LoVo (cell line): Measurements from ENCODE around the gene NAT16.
"Not testable (repeated sequence)": the region's sequence is repeated elsewhere in the genome, so short reads cannot be mapped to it uniquely, and the experiment has no call there.

Experiments used
- DNase-seq: peaks from one replicate; pipeline ENCODE4 v3.0.0-alpha.2; 2016; ENCODE audit warnings: low spot score

Gene NAT16

DNA sequence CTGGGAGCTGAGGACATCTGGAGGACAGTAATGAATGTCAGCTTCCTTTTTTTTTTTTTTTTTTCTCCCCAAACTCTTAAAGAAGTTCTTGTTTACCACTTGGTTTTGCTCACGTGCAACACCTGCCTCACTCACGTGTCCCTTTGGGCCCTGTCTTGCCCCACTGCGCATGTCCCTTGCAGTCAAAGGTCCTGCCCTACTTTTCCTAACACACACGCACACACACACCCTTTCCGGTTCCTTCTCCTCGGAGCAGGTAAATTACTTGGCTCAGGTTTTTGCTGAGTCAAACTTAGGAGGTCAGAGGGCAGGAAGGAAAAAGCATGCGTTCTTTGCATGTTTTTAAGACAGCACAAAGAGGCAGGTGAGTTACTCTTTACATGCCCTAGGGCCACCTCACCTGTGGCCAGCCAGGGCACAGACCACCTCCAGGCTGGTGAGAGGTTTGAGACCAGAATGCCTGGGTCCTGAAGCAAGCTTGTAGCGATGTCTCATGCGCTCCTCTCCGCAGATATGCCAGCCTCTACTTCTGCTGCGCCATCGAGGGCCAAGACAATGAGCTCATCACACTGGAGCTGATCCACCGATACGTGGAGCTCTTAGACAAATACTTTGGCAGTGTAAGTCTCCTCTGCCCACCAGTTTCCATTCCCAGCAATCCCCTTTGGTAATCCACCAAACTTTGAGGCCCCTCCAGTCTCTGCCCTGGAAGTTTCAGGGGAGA lies 23.1 kb downstream of the NAT16 start:
- no peak for DNase-seq

DNA sequence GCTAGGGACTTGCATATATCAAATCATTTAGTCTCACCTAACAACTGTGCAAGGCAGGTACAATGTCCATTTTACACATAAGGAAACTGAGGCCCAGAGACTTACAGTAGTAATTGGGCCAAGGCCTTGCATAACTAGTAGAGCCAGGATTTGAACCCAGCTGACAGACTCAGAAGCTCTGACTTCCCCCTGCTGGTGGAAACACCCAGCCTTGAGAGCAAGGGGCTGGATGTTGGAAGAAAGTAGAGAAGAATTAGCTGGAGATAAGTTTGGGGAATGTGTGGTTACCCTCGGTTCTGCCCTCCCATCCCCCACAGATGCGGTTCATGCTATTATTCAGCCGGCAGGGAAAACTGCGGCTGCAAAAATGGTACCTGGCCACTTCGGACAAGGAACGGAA lies 23.8 kb downstream of the NAT16 start:
- no peak for DNase-seq

DNA sequence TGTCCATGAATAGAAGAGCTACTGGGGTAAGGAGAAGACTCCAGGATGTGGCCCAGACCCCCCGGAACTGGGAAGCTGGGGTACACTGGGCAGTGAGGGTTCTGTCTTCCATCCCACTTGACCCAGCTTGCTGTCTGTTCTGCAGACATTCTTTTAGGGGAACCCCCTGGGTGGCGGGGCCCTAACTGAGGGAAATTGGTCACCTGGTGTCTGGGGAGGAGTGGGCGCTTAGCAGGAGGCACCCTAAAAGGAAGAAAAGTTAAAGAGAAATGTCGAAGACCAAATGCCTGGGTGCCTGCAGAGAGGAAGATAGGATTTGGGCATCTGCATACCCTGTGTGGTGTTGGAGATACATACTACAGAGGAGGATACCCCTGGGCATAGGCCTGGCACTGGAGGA lies 24.8 kb downstream of the NAT16 start:
- DNase-seq: no peak

GRCh38 chr7:101154693-101155102 lies 25.4 kb downstream of the NAT16 start:
- no peak for DNase-seq

DNA sequence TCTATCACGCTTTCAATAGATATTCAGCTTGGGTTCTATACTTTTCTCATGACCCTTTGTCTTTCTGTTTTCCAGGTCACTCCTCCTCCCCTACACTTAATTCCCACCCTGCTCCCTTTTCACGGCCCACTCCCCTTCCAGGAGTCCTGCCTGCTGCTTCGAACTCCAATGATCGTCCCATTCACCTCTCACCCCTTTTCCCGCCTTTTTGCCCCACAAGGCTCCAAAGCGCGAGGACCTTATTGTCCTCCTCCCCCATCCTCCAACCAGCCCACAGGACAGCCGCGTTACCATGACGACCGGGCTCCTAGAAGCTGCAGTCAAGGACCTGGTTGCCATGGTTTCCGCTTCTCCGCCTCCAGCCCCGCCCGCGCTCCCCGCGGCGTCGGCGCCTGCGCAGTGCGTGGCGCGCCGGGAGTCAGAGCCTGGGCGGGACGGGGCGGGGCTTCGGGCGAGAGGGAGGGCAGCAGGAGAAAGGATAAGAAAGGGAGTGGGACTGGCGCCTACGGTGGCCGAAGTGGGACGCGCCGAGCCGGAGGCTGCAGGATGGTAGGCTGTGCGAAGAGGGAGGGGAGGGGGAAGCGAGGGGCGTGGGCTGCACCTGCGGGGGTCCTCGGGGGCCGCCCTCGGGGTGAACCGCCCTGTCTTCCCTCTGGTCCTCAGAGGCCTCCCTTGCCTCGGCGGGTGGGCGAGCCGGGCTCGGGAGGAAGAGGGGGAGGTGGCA lies 26.0 kb downstream of the NAT16 start, which contains the start of gene AP1S1:
AP1S1 (plus strand) TSS at position 508 of the 724 bp plus-strand sequence; CDS start at position 547, 39 bp downstream.
- DNase-seq: peak; percentile 94

GRCh38 chr7:101151908-101152651 lies 28.0 kb downstream of the NAT16 start:
- no peak for DNase-seq

DNA sequence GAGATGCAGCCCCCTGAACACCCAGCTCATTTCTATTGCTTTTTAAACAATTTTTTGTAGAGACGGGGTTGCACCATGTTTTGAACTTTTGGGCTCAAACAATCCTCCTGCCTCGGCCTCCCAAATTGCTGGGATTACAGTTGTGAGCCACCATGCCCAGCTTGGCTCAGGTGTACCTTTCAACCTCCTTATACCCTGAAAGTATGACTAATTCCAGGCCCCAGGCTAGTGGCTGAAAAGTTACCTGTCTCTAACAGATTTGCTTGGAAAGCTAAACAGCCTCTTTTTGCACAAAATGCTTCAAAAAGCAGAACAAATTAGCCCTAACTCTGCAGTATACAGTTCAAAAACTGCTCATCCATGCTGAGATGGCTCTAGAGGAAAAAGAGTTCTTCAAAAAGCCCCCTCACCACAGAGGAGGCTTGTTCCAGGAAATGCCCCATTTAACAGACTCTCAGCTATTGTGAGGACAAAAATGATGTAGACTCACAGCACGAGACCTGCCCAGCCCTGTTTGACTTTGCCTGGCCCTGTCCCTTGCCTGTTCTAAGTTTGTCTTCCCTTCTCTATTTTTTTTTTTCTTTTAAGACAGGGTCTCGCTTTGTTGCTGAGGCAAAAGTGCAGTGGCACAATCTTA lies 39.2 kb downstream of the NAT16 start:
- DNase-seq: no peak

GRCh38 chr7:101140339-101140699 lies 39.8 kb downstream of the NAT16 start:
- DNase-seq: no peak

DNA sequence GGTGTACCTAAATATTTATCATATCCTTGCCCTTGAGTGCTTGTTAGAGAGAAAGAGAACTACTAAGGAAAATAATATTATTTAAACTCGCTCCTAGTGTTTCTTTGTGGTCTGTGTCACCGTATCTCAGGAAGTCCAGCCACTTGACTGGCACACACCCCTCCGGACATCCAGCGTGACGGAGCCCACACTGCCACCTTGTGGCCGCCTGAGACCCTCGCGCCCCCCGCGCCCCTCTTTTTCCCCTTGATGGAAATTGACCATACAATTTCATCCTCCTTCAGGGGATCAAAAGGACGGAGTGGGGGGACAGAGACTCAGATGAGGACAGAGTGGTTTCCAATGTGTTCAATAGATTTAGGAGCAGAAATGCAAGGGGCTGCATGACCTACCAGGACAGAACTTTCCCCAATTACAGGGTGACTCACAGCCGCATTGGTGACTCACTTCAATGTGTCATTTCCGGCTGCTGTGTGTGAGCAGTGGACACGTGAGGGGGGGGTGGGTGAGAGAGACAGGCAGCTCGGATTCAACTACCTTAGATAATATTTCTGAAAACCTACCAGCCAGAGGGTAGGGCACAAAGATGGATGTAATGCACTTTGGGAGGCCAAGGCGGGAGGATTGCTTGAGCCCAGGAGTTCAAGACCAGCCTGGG lies 41.8 kb downstream of the NAT16 start:
- peak; percentile 99 for DNase-seq

DNA sequence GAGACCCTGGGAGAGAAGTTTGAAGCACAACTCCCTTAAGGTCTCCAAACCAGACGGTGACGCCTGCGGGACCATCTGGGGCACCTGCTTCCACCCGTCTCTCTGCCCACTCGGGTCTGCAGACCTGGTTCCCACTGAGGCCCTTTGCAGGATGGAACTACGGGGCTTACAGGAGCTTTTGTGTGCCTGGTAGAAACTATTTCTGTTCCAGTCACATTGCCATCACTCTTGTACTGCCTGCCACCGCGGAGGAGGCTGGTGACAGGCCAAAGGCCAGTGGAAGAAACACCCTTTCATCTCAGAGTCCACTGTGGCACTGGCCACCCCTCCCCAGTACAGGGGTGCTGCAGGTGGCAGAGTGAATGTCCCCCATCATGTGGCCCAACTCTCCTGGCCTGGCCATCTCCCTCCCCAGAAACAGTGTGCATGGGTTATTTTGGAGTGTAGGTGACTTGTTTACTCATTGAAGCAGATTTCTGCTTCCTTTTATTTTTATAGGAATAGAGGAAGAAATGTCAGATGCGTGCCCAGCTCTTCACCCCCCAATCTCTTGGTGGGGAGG lies 42.4 kb downstream of the NAT16 start:
- DNase-seq: no peak

DNA sequence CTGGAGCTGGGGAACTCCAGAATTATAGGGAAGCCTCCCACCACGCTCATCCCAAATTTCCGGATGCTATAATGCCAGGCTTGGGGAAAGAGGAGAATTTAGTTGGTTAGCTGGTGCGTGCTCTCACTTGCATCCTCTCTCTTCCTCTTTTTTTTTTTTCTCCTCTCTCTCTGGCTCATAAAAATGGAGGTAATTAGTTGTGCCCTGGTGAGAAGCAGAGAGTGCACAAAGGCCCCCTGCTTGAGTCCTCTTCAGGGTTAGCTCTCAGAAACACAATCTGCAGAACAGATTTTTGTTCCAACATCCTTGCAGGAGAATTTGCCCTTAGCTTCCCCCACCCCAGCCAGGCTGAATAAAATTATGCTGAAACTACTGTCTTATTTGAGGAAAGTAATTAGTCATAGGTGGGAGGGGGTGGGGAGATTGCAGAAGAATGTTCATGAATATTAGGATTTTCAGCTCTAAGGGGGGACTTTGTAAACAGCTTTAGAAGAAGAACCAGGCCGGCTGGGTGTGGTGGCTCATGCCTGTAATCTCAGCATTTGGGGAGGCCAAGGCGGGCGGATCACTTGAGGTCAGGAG lies 45.6 kb downstream of the NAT16 start:
- DNase-seq: no peak

DNA sequence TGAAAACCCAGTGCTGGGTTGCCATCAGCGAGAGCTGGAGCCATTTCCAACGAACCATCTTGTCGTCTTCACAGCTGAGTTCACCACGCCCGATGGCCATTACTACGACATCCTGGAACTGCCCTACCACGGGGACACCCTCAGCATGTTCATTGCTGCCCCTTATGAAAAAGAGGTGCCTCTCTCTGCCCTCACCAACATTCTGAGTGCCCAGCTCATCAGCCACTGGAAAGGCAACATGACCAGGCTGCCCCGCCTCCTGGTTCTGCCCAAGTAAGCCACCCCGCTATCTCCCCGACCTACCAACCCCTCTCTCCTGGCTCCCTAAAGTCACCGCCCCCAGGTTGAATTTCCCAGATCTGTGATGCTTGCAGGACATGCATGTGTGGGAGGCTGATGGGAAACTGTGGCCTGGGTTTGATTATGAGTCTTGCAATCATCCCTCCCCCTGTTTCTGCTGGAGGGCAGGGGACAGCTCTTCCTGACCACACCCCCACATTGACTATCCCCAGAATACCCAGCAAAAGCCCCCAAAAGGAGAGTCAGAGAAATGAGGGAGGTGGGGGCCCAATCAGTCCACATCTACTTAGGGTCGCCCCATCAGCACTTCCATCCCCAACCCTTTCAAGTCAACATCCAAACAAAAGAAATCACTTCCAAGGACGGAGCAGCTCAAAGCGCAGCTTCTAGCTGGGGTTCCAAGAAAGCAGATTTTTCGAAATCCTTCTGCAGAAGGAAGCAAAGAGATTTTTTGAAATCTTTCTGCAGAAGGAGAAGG lies 46.3 kb downstream of the NAT16 start:
- DNase-seq: no peak

DNA sequence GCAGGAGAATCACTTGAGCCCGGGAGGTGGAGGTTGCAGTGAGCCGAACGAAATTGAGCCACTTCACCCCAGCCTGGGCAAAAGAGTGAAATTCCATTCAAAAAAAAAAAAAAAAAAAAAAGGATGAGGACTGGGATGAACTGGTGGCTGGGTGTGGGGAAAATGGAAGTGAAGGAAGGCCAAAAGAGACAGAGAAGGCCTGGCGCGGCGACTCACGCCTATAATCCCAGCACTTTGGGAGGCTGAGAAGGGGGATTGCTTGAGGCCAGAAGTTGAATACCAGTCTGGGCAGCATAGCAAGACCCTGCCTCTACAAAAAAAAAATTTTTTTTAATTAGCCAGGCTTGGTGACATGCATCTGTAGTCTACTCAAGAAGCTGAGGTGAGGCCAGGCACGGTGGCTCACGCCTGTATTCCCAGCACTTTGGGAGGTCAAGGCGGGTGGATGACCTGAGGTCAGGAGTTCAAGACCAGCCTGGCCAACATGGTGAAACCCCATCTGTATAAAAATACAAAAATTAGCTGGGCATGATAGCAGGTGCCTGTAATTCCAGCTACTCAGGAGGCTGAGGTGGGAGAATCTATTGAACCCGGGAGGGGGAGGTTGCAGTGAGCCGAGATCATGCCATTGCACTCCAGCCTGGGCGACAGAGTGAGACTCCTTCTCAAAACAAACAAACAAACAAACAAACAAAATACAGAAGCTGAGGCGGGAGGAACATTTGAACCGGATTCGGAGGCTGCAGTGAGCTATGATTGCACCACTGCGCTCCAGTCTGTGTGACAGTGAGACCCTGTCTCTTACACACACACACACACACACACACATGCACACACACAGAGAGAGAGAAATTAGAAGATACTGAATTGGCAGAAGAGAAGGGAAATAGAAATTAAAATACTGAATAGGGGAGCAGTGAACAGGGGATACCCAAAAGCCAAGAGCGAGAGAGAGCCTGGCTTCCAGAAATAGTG lies 47.2 kb downstream of the NAT16 start:
- DNase-seq: not testable (repeated sequence)

DNA sequence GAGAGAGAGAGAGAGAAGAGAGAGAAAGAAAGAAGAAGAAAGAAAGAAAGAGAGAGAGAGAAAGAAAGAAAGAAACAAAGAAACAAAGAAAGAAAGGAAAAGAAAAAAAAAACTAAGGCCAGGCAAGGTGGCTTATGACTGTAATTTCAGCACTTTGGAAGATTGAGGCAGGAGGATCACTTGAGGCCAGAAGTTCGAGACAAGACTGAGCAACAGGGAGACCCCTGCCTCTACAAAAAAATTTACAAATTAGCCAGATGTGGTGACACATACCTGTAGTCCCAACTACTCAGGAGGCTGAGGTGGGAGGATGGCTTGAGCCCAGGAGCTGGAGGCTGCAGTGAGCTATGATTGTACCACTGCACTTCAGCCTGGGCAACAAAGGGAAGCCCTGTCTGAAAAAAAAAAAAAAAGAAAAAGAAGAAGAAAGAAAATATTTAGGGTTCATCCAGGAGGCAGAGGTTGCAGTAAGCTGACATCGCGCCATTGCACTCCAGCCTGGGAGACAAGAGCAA lies 50.4 kb downstream of the NAT16 start:
- DNase-seq: no peak

DNA sequence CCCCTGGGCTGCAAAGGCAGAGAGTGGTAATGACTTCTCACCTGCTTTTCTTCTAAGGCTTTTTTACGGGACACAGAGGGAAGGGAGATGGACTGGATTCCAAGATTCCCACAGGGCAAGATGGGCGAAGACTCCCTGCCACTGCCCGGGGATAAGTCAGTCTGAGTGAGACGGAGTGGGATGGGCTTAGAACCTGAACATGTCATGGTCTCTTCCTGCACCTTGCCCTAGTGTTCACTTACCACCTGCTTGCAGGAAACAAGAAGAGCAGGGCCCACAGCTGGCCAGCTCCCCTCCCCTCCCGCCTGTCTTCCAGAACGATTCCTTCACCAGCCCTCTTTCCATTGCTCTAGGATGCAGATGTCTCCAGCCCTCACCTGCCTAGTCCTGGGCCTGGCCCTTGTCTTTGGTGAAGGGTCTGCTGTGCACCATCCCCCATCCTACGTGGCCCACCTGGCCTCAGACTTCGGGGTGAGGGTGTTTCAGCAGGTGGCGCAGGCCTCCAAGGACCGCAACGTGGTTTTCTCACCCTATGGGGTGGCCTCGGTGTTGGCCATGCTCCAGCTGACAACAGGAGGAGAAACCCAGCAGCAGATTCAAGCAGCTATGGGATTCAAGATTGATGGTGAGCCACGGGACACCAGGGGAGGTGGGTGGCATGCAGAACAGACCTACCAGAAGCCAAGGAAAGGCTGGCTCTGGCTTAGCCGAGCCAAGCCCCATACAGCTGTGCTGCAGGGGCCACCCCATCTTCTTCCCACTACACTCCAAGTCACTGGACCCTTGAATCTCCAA lies 51.9 kb downstream of the NAT16 start:
- no peak for DNase-seq

DNA sequence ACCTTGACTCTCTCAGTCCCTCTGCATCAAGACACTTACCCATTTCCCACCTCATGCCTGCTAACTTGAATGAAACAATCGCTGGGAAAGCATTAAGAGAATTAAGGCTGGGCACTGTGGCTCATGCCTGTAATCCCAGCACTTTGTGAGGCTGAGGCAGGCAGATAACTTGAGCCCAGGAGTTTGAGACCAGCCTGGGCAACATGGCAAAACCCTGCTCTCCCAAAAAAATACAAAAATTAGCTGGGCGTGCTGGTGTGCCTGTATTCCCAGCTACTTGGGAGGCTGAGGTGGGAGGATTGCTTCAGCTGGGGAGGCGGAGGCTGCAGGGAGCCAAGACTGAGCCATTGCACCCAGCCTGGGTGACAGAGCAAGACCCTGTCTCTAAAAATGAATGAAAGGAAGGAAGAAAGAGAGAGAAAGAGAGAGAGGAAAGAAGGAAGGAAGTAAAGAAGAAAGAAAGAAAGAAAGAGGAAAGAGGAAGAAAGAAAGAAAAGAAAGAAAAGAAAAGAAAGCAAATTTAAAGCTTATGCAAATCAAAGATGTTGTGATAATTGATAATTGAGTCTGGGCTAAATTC lies 52.5 kb downstream of the NAT16 start:
- DNase-seq: no peak

- DNase-seq: no peak
Observed at GRCh38 chr7:101126651-101127459, 53.2 kb downstream of the NAT16 start, which contains the start of gene SERPINE1. Gene SERPINE1, plus strand, starts transcription at chr7:101127104. Its CDS starts 1,290 bp downstream, at chr7:101128394.
